Lower lobe of right lung (tissue), 2 donors: ENCODE data around the gene NKD1. TPM values are rescaled to one million over a fixed set of nuclear protein-coding genes. Genes with fewer than 3 reads are reported as not detected.

Source experiments
- ATAC-seq, 2 donors: fragments of 200-7000 bp; cut with Tn5 transposase; one replicate each; pipeline ENCODE4 v1.9.1; 2020 to 2022; ENCODE audit warnings: mild to moderate bottlenecking in 2 of 2, moderate library complexity in 2 of 2
- DNase-seq: peaks from one replicate; pipeline ENCODE4 v3.0.0-alpha.2; 2020
- H3K27ac ChIP-seq: fragments of 200-600 bp; one replicate; pipeline ENCODE4 v1.8.0; 2022
- H3K27me3 ChIP-seq: fragments of 200-600 bp; one replicate; pipeline ENCODE4 v1.8.0; 2022; ENCODE audit warnings: low read depth
- H3K36me3 ChIP-seq: fragments of 200-600 bp; one replicate; pipeline ENCODE4 v1.8.0; 2022; ENCODE audit warnings: mild to moderate bottlenecking
- H3K4me1 ChIP-seq: fragments of 200-600 bp; one replicate; pipeline ENCODE4 v1.8.0; 2022
- H3K4me3 ChIP-seq: fragments of 200-600 bp; one replicate; pipeline ENCODE4 v1.8.0; 2022; ENCODE audit warnings: mild to moderate bottlenecking
- H3K9me3 ChIP-seq: fragments of 200-600 bp; one replicate; pipeline ENCODE4 v1.8.0; 2022
- CTCF ChIP-seq: fragments of 200-600 bp; IDR thresholded peaks from one replicate; pipeline ENCODE4 v1.8.0; 2022; ENCODE audit warnings: antibody characterized with exemption, mild to moderate bottlenecking
- intact Hi-C: fragments of 100-400 bp; cut with DNase I; formaldehyde crosslinking; loops from one replicate; pipeline ENCODE4 v1.11.0; 2022
- total RNA-seq: library from RNA; stranded (reverse); fragmentation: NEBNext Ultra II Directional; extraction: Animal tissue kit (Norgen Biotek cat#: 25700); gene quantifications from one replicate; pipeline ENCODE4 v1.2.1, GENCODE V29; 2021
- donor health status: DM: no; HTN: yes; CAD: no; lungs with severe emphysema.

The NKD1 gene
- total RNA-seq, 1 donor from 2014 or later, result 30.7 TPM

GRCh38 chr16:50604065-50604418 lies 55.8 kb downstream of the NKD1 start:
- intact Hi-C loops, result no loop called here
- H3K36me3 ChIP-seq, result no peaks in the 10 kb centered on the region
- H3K4me1 ChIP-seq, result peaks cover 30% of the 10 kb centered on the region

GRCh38 chr16:50604610-50605009 lies 56.4 kb downstream of the NKD1 start:
- Histone ChIP-seq H3K27ac (no peak overlapping the region), H3K4me1 (peaks cover 30% of the 10 kb centered on the region), H3K36me3 (peaks cover 4% of the 10 kb centered on the region), H3K9me3 (no peaks in the 10 kb centered on the region), H3K4me3 (no peak overlapping the region), H3K27me3 (no peaks in the 10 kb centered on the region)
- DNase-seq, result no peak
- intact Hi-C loops, result no loop called here
- no peak for TF ChIP-seq CTCF
- no peak for ATAC-seq

More at GRCh38 chr16:50604065-50604418, 55.8 kb downstream of the NKD1 start:
- TF ChIP-seq CTCF, result no peak
- Histone ChIP-seq H3K27me3 (no peaks in the 10 kb centered on the region), H3K4me3 (no peak overlapping the region), H3K27ac (peak overlapping the region; percentile 37), H3K9me3 (no peaks in the 10 kb centered on the region)
- ATAC-seq (no peak), DNase-seq (no peak)

- Histone ChIP-seq H3K27ac (no peak overlapping the region), H3K4me3 (no peak overlapping the region), H3K9me3 (no peaks in the 10 kb centered on the region), H3K36me3 (peaks cover 5% of the 10 kb centered on the region), H3K4me1 (peaks cover 33% of the 10 kb centered on the region), H3K27me3 (no peaks in the 10 kb centered on the region)
- DNase-seq (no peak), ATAC-seq (no peak)
- TF ChIP-seq CTCF, result no peak
- intact Hi-C loops, result no loop called here
Observed at GRCh38 chr16:50605733-50606430, 57.7 kb downstream of the NKD1 start.

GRCh38 chr16:50606431-50607050 lies 58.3 kb downstream of the NKD1 start:
- TF ChIP-seq CTCF, result no peak
- no peak for ATAC-seq
- Histone ChIP-seq H3K4me3 (no peak overlapping the region), H3K27ac (no peak overlapping the region), H3K27me3 (no peaks in the 10 kb centered on the region), H3K4me1 (peaks cover 32% of the 10 kb centered on the region), H3K9me3 (no peaks in the 10 kb centered on the region), H3K36me3 (peaks cover 5% of the 10 kb centered on the region)
- intact Hi-C loops, result no loop called here
- DNase-seq, result no peak

- no peak for TF ChIP-seq CTCF
- intact Hi-C loops, result no loop called here
- ATAC-seq, result no peak
- Histone ChIP-seq H3K27ac (no peak overlapping the region), H3K4me1 (peaks cover 31% of the 10 kb centered on the region), H3K27me3 (no peaks in the 10 kb centered on the region), H3K4me3 (no peak overlapping the region), H3K36me3 (peaks cover 5% of the 10 kb centered on the region), H3K9me3 (no peaks in the 10 kb centered on the region)
- no peak for DNase-seq
Observed at GRCh38 chr16:50607051-50607431, 58.8 kb downstream of the NKD1 start.
